Lower leg skin (tissue), 4 donors: ENCODE results near the gene DAB1. TPM values are rescaled to one million over a fixed set of nuclear protein-coding genes. Genes with fewer than 3 reads are reported as not detected.

Experiments used
- DNase-seq, 2 donors: peaks; one replicate each; pipeline ENCODE4 v3.0.0-alpha.2; 2019; ENCODE audit warnings: low spot score in 2 of 2
- H3K4me3 ChIP-seq: fragments of 200-600 bp; sonication (generic); 2 replicates; pipeline ENCODE4 v1.5.1; 2017; ENCODE audit warnings: mild to moderate bottlenecking, low read depth; ENCODE audit not compliant: poor library complexity, severe bottlenecking
- CTCF ChIP-seq, 3 donors: fragments of 450-650 bp; IDR thresholded peaks; one replicate each; pipeline ENCODE4 v1.5.1; 2016; ENCODE audit warnings: antibody characterized with exemption in 3 of 3, mild to moderate bottlenecking in 3 of 3, moderate library complexity in 2 of 3
- POLR2A ChIP-seq, 2 donors: fragments of 450-650 bp; IDR thresholded peaks; one replicate each; pipeline ENCODE4 v1.6.1; 2016 to 2017; ENCODE audit warnings: antibody characterized with exemption in 2 of 2, mild to moderate bottlenecking in 1 of 2, moderate library complexity in 1 of 2
- WGBS, 2 donors: methylation state at CpG; one replicate each; pipeline ENCODE4 v1.1.5; 2018; 5-methylcytosine and 5-hydroxymethylcytosine counted together
- intact Hi-C: fragments of 100-400 bp; cut with DNase I; formaldehyde crosslinking; loops from one replicate; pipeline ENCODE4 v1.15.0; 2023; ENCODE audit warnings: low total_unique reads
- total RNA-seq, 4 donors: library from RNA; depleted of rRNA; stranded (reverse); fragments of >200 nt; gene quantifications; one replicate each; pipeline ENCODE4 v1.1.0, GENCODE V29; 2016

Gene DAB1
- total RNA-seq, 4 donors from 2014 or later = 0.58 TPM; not detected in 3

- 90% methylated on average over 1 of the region's 1 CpG for WGBS, 2 donors
- no peak overlapping the region for H3K4me3 ChIP-seq
- TF ChIP-seq CTCF (IDR thresholded peaks at IDR 0.05) (no peak), POLR2A (IDR thresholded peaks at IDR 0.05) (no peak)
- DNase-seq = no peak
- intact Hi-C loops = no loop called here
Measured at GRCh38 chr1:57172040-57172439, 251.8 kb downstream of the DAB1 start.

GRCh38 chr1:57167997-57168396 lies 255.9 kb downstream of the DAB1 start:
- intact Hi-C loops = no loop called here
- no peak for TF ChIP-seq CTCF (IDR thresholded peaks at IDR 0.05)
- H3K4me3 ChIP-seq = no peak overlapping the region
- 80 to 82% methylated on average over 2 of the region's 2 CpGs for WGBS, 2 donors
- no peak for DNase-seq

GRCh38 chr1:57165546-57165945 lies 258.3 kb downstream of the DAB1 start:
- 50 to 58% methylated on average over 1 of the region's 1 CpG for WGBS, 2 donors
- intact Hi-C loops = no loop called here
- no peak overlapping the region for H3K4me3 ChIP-seq
- no peak for DNase-seq
- no peak for TF ChIP-seq CTCF (IDR thresholded peaks at IDR 0.05)
- TF ChIP-seq POLR2A (IDR thresholded peaks at IDR 0.05) = no peak

- no peak for DNase-seq
- WGBS, 2 donors = 84 to 88% methylated on average over 1 of the region's 1 CpG
Measured at GRCh38 chr1:57164584-57164983, 259.3 kb downstream of the DAB1 start.

GRCh38 chr1:57163789-57164188 lies 260.1 kb downstream of the DAB1 start:
- no peak overlapping the region for H3K4me3 ChIP-seq
- no peak for TF ChIP-seq POLR2A (IDR thresholded peaks at IDR 0.05)
- 90 to 96% methylated on average over 1 of the region's 1 CpG for WGBS, 2 donors
- intact Hi-C loops = no loop called here
- DNase-seq = no peak

More at GRCh38 chr1:57164584-57164983, 259.3 kb downstream of the DAB1 start:
- no peak overlapping the region for H3K4me3 ChIP-seq
- intact Hi-C loops = no loop called here
- TF ChIP-seq CTCF (IDR thresholded peaks at IDR 0.05) = no peak
- no peak for TF ChIP-seq POLR2A (IDR thresholded peaks at IDR 0.05)

GRCh38 chr1:57163325-57163724 lies 260.5 kb downstream of the DAB1 start:
- no peak for DNase-seq
- intact Hi-C loops = no loop called here
- WGBS, 2 donors = 66 to 76% methylated on average over 5 of the region's 5 CpGs
- H3K4me3 ChIP-seq = no peak overlapping the region
- no peak for TF ChIP-seq POLR2A (IDR thresholded peaks at IDR 0.05)
- no peak for TF ChIP-seq CTCF (IDR thresholded peaks at IDR 0.05)
